SK-N-MC (cell line): ENCODE results near the gene TRIM77.
"Not testable (repeated sequence)": the region's sequence is repeated elsewhere in the genome, so short reads cannot be mapped to it uniquely, and the experiment has no call there.

Experiments
- EZH2 ChIP-seq: fragments of 200-600 bp; sonication (generic); IDR thresholded peaks from one replicate; pipeline ENCODE4 v1.6.1; 2017; ENCODE audit warnings: antibody characterized with exemption
- FOXP2 ChIP-seq: optimal IDR thresholded peaks from 2 replicates; pipeline ENCODE3; 2011; ENCODE audit warnings: mild to moderate bottlenecking, moderate library complexity; ENCODE audit not compliant: insufficient read depth; ENCODE audit errors: extremely low read length, control extremely low read depth
- POLR2AphosphoS5 ChIP-seq: IDR thresholded peaks from 2 replicates; pipeline ENCODE4 v1.6.1; 2012; ENCODE audit warnings: mild to moderate bottlenecking, low read depth, low read length, borderline replicate concordance

GRCh38 chr11:89741406-89741805 is 31.3 kb downstream of the TRIM77 start:
- not testable (repeated sequence) for TF ChIP-seq EZH2, POLR2AphosphoS5, FOXP2
